ENCODE measurements around the gene CAMK1G.

Gene CAMK1G

DNA sequence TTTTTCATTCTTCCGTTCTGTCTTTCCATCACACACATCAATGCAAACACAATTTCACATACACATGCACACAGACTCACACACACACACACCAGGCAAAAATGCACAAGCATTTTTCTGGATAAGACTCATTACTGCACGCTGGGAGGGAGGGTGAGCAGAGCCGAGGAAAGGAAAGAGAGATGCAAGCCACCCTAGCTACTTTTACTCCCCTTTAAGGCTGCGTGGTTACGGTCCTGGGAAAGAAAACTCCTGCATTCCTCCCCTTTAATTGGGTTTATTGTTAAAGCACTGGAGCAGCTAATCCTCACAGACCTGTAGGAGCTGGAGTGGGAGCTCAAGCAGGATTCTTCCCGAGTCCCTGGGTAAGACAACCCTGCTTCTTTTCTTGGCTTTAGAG is at the start of gene CAMK1G:
Gene CAMK1G (plus strand): TSS at position 307 of the 400 bp plus-strand sequence. CDS start 11,270 bp downstream, outside the sequence.
- no peak for FAIRE-seq

DNA sequence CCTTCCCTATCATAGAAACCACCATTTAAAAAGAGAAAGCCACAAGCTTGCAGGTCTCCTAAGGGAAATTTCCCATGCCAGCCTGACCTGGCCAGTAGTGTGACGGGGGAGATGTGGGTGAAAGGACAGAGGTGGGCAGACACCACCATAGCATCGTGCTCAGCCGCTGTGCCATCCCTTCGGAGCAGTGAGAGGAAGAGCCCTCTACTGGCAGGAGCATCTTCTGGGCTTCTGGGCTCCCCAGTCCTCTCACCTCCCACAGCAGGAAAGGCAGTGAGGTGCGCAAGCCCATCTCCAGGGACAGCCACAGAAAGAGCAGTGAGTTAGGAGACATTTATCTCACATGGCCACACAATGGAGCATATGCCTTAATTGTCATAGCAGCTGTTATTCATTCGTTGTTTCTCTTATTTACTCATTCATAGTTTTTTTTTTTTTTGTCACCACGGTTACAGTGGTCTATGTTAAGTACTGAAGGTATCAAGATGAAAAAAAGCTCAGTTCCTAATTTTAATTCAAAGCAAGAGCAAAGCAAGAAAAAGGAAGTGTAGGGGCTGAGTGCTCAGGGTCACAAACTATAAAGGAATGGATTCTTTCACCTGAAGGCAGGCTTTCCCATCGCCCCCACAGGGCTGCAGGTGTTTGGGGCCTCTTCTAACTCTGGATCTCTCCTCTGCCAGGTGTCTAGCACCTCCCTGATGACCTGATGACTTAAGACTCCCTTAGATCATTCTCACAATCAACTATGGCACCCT is 48.8 kb upstream of the CAMK1G start:
- no peak for FAIRE-seq

DNA sequence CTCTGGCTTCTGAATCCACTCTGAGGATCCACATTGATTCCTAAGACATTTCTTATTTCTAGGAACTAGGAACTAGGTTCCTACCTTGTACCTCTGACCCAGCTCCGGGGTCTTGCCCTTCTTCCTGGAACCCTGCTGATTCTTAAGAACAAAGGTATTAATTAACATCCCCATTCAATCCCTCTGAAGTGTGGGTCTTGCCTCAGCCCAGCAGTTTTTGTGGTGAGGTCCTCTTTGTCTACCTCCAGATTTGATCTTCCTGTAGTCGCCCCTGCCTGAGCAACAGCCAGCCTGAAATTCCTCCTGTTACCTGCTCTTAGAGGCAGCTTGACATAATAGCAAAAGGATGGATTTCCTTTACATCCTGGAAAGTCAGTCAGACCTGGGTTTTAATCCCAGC is 46.7 kb upstream of the CAMK1G start:
- no peak for FAIRE-seq

DNA sequence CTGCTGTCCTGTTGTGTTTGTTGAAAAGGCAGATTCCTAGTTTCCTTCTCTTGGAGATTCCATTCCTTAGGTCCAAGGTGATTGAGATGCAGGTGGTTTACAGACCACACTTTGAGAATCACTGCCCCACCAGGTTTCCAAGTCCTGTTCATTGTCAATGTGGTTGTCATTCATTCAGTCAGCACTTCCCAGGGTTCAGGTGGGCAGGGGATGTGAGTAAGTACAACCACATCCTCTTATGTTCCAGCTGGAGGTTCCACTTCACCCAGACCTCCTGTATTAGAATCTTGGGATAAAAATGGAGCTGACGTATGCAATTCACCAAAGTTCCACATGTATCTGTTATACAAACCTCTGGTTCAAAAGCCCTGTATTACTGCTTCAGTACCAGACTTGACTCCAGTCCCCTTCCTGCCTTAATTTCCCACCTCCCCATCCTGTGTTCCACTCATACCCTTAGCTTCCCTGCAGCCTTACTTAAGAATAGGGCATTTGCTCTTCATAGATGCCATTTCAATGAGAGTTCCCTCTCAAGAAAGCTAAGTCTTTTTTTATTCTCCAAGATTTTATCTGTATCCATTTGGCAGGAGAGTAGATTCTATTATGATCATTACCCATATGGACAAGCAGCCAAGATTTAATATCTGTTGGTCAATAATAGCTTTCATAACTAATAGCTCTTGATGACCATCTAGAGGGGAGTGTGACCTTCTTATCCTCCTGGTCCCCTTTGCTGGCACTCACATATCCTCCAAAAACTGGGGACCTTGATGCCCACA is 46.0 kb upstream of the CAMK1G start:
- FAIRE-seq: no peak

DNA sequence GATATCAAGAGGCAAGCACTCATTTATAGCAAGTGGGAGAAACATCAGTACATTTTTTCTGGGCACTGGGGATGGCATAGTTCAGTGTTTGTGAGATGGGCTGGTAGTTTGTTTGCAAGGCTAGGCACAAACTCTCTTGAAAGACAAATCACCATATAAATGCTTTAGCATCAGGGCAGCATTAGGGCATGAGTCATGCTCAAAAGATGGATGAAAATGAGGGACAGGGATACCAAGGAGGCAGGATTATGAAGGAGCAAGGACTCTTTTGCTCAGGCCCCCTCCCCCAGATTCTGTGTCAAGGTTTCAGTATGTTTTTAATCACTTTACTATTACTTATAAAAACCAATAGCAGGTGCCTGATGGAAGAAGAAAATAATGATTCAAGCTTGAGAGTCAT is 43.9 kb upstream of the CAMK1G start:
- no peak for FAIRE-seq

DNA sequence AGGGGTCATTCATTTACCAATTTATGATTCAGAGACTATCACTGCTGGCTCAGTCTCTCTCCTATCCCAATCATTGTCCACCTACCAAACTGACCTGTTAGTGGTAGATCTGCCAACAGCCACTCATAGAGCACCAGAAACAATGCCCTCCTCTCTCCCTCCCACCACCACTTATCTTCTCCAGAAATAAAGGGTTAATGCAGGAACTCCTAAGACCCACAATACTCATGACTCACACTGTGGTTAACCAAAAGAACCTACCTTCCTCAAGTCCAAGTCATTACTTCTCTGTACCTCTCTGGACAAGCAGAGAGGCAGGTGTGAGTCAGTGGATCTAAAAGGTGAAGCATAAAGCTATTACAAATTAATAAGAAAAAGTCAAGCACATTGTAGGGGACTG is 40.9 kb upstream of the CAMK1G start:
- no peak for FAIRE-seq

DNA sequence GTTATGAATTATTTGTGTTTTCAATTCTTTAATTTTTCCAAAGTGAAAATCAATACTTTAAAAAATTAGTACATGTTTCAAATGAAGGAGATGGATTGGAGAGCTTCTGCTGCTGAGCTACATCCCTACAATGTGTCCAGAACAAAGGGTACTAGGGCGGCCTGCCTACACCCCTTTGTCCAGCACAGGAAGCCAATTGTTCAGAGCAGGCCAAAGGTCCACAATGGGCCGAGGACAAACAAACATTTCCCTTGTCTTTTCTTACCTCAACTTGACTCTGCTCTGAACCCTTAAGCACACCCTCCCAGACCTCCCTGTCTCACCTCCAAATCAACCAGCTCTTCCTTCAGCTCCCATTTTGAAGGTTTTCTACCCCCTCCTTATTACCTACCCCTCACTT is 39.4 kb upstream of the CAMK1G start:
- FAIRE-seq: no peak

DNA sequence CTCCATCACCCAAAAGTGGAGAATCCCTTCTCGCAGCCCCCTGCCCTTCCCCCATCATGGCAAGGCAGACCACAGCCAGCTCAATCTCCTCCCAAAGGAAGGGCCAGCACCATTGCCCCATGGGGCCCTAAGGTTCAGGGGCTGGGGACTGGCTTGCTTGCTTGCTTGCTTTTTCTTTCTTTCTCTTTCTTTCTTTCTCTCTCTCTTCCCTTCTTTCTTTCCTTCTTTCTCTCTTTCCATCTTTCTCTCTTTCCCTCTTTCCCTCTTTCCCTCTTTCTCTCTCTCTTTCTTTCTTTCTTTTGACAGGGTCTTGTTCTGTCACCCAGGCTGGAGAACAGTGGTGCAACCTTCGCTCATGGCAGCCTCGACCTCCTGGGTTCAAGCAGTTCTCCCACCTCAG is 38.1 kb upstream of the CAMK1G start:
- no peak for FAIRE-seq

DNA sequence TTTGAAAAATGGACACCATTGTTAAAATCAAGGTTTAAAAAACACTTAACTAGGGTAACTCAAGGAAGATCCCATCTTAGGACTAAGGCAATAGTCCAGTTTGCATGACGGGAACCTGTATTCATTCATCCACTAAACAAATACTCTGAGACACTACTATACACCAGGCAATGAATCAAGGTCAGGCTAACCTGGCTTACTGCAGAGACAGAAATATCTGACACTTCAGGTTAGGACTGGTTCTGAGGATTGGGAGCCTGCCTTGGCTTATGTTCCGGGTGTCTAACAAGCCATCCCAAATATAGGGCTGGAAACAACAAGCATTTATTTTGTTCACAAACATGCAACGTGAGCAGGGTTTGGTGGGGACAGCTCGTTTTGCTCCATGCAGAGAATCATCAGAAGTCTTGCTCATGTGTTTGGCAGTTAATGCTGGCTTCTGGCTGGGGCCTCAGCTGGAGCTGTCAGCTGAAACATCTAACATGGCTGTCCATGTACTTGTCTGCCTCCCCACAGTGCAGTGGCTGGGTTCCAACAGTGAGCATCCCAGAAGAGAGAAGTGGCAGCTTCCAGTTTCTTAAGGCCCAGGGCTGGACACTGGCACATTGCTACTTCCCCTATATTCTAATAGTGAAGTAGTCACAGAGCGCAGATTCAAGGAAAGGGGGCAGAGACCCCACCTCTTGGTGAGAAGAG is 37.0 kb upstream of the CAMK1G start:
- no peak for FAIRE-seq

DNA sequence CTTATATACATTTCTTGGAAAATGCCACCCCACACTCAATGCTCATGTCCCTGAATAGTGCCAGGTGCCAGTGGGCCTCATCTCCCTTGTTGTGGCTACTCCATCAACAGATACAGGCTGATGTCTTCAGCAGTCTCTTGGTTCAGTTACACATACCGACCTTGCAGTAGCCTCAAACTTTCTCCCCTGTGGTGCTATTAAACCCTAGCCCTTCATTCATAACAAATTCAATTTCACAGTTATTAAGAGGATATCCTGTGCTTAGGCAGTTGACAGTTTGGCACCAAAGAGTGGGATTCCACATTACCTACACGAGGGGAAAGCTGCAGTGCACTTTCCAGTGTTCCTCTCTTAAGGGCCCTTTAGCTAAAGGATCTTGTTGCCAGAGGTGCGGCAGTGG is 35.9 kb upstream of the CAMK1G start:
- FAIRE-seq: no peak

DNA sequence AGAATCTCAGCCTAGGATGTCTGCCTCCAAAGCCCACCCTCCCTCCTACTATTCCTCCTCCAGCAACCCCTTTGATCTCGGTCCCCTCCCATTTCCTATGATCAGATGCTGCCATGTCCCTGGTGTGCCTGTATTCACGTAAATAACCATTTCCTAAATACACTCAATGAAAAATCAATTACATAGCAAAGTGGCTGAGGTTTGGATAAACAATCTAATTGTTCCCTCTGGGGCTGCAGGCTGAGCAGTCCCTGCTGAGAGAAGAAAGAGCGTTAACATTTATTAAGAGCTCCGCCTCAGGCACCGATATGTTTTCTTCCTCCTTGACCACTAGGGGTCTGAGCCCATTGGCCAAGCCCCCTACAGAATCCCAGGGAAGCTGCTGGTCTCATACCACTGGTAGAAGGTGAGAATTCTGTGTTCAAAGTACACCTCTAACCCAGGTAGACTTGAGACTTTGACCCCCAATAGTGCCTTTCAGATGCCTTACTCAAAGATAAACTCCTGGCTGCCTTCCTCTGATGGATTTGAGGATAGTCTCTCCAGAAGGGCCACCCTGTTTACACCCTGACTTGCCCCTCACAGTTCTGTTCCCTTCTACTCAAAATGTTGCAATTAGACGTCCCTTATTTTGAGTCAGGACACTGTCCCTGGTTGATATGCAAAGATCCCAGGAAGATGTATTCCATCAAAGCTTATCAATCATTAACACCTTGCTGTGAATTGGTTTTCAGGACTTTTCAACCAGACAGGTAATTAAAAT is 33.9 kb upstream of the CAMK1G start:
- no peak for FAIRE-seq

DNA sequence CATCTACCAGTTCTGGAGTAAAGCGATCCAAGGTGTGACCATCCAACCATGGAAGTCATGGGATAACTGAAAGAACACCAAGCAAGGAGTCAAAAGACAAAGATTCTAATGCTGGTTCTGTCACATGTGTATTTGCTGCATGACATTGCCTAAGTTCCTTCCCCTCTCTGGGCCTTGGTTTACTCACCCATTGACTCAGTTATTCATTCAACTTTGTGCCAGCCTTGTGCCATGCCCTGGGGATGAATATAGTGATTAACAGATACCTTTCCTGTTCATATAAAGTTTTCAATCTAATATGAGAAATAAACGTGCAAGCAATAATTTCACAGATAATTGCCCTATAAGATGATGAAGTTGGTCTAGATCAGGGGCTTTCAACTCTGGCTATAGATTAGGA is 33.0 kb upstream of the CAMK1G start:
- no peak for FAIRE-seq

DNA sequence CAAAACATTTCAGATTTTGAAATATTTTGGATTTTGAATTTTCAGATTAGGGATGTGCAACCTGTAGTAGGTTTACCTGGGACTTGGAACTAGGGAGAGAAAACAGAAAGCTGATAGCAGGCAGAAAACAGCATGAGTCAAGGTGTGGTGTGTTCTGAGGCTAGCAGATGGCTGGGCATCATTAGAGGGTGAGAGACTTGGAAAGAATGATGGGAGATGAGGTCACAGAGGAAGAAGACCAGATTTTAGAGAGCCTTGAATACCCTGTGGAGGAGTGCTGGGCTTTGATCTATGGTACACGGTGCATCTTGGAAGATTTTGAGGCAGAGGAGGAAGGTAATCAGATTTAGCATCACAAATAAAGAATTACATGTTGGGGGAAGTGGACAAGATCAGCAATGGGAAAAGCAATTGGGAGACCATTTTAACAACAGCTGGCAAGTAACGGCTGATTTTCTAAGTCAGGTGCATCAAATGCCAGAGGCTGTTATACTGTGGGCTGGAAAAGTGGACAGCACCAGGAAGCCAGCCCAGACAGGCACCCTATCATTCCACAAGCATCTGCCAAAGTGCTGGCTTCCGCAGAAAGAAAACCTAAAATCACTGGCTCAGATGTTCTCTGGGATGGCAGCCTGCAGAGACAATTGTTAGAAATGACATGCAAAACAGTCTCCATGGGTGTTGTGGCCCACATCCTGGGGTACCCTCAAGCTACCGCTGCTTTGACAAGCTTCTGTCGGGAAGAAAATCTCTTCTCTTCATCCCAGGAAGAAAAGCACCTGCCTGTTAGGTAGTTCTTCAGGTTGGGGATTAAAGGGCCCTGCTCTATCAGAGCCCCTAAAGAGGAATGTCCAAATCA is 30.9 kb upstream of the CAMK1G start:
- no peak for FAIRE-seq

DNA sequence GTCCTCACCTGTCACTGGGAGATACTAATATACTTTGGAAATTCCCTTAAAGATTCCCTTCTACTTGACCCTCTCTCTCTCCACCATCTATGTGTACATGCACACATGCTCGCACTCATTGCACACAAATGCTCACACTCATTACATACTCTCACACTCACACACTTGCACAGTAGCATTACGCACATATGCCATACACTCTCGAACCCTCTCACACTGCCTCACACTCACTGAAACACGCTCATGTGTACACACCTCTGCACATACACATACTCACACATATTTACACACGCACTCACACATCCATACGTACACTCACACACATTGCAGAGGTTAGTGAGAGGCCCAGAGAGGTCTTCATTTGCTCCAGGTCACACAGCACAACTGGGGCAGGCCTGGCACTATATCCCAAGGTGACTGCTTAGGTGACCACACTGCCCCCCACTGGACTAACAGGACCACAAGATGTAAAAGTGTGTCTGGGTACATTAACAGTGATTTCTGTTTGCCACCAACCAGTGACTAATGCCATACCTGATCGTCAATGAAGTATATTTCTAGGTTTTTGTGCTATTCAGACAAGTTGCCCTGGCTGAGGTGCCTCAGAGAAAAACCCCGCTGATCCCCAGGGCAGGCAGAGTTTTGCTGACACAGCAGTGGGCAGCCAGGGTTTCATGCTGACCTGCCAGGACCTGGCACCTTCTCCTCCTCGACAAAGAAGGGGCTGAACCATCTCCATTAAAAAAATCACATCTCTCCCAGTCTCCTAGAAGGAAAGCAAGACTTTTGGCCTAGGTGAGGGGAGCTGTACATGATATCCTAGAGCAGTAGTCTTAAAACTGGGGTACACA is 28.5 kb upstream of the CAMK1G start:
- FAIRE-seq: no peak

DNA sequence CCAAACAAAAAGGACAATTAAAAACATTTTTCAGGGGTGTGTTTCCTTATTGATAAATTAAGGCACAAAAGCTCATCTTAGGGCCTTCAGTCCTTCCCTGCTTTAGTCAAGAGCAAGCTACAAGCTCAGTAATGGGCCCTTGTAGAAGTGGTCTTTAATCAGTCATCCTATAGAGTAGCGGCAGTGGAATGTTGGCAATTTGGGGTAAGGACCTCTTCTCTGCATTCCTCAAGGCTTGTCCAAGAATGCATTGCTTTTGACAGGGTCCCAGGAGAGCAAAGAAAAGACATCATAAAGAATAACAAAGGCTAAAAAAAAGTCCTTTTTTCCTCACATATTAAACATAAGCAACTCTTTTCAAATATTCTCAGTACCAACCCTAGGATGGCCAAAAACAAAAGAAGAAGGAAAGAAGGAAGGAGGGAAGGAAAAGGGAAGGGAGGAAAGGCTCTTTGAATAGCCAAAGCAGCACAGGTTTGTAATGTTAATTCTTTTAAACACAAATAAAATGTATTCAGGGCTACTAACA is 27.3 kb upstream of the CAMK1G start:
- no peak for FAIRE-seq

DNA sequence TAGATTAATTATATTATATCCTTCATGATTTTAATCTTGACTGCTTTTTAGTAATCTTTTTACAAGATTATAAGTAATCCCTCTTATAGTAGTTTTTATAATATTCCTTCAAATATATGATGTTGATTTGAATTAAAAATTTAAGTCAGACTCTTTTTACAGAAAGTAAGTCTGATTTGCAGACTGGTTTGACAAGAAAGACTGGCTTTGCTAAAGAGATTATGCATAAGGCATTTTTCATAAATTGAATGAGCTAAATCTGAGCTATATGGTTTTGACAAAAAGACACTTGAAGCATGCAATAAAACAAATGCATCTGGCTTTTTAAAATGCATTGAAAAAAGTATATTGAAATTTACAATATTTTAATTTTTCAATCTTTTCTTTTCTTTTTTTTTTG is 26.3 kb upstream of the CAMK1G start:
- FAIRE-seq: no peak

DNA sequence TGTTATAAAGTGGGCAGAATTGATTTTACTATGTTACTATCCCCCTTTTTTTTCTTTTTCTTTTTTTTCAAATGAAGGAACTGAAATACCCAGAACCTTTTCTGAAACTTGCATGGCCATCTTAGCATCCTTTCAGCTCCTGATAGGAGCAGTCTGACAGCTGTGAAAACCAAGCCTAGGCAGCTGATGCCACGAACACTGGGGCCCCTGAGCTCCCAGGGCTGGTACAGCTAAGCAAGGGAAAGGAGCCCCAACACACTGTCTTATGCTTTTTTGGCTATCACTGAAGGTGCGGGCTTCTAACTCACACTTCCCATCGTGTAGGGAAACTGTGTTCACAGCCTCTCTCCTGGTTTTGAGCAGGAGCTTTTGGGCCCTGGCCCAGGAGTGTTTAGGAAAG is 23.0 kb upstream of the CAMK1G start:
- FAIRE-seq: no peak

DNA sequence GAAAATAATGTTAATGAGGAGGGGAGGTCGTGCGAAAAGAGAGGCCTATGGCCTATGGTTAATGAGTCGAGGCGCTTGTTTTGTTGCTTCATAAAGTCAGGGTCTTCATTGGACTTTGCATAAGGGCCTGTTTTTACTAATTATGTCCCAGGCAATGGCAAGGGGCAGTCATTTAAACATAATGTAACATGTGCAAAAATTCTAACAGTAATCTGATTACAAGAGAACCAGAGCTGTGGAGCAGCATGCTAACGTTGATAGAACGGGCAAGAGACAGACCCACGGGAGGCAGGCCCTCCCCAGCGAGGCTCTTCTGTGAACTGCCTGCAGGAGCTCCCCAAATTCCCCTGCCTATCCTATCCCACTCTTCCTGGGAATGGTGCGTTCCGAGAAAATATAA is 22.6 kb upstream of the CAMK1G start:
- FAIRE-seq: no peak

DNA sequence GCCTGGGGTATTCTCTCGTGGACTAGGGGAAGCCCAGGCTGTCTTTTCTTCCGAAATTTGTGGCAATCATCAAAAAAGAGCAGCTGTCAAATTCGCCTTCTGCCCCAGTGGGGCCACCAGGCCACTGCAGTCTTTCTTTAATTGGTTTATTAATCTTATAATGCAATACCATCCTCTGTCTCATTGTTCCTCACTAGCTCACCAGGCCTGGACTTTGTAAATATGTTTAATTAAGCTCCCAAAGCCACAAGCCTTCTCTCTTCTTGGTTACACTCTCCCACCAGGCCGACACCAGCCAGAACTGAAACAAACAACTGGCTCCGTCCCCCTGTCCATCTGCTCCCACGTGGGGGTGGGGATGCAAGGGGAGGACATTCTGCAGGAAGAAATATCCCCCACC is 22.0 kb upstream of the CAMK1G start:
- no peak for FAIRE-seq

DNA sequence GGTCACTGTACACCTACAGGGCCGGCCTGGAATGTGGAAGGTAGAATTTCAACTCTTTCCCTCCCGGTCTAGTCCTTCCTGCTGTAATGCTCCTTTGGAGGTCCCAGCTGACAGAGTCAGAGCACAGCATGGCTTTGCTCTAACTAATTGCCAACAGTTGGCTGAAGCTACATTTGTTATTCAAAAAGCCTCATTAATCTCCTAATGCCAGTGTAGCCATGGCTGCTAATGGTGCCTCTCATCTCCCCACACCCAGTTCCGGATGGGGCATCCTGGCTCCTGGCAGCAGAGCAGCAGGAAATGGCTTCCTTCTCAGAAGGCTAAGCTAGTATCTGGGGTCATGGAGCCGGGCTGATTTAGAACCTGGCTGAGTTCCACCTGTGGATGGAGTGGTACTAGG is 18.7 kb upstream of the CAMK1G start:
- no peak for FAIRE-seq
